Activated naive CD8-positive, alpha-beta T cell treated with anti-CD3 and anti-CD28 coated beads, Interleukin-2, amount 50 U/mL, for 16 hours (primary cell): ENCODE data around the gene KCNK15.
"Not testable (repeated sequence)": the region's sequence is repeated elsewhere in the genome, so short reads cannot be mapped to it uniquely, and the experiment has no call there.

ENCODE experiments used
- DNase-seq: peaks from one replicate; pipeline ENCODE4 v3.0.0-alpha.2; 2020; ENCODE audit warnings: low read depth, low spot score

The KCNK15 gene

GRCh38 chr20:44745598-44746366 is at the start of gene KCNK15:
Gene KCNK15 (plus strand): TSS chr20:44745865. CDS start chr20:44745911, 46 bp downstream.
- peak; percentile 5 for DNase-seq

DNA sequence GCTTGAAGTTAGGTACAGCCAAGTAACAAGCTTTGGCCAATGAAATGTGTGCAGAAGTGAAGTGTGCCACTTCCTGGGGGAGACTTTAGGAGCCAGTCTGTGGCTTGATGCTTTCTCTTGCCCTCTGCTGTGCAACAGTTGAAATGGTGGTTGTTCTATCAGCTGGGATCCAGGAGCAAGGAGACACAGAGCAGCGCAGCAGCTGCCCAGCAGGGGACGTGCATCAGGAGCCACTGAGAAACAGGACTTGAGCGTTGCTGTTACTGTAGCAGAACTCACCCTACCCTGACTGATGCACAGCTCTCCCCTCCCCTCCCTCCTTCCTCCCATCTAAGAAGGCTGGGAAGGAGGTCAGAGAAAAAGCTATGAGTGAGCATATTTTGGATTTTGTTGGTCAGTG is 49.4 kb upstream of the KCNK15 start:
- DNase-seq: no peak

DNA sequence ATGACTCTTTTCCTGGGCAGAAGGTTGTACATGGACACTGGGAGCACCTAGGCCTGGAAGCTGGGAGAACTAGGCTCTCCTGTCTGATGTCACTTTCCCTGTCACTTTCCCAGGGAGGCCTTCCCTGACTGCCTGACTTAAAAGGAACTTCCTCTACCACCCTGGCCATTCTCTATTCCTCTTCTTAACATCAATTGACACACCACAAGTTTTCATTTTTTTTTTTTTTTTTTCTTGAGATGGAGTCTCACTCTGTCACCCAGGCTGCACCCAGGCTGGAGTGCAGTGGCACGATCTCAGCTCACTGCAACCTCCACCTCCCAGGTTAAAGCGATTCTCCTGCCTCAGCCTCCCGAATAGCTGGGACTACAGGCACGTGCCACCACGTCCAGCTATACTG is 48.6 kb upstream of the KCNK15 start:
- not testable (repeated sequence) for DNase-seq

DNA sequence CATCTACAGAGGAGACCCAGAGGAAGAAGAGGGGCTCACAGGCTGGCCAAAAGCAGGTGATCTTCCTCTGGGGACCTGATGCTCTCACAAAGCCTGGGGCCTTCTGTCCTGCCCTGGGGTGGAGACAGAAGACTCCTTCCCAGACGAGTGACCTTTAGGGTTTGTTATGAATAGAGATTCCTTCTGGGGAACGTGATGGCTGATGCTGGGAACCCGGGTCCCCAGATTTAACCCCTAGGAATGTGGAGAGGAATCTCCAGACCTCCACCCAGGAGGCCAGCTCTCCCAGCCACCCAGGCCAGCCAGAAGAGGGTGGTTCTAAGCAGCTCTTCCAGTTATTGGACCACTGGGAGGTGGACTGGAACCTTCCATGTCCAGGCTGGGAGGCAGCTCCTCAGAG is 47.3 kb upstream of the KCNK15 start:
- DNase-seq: no peak

DNA sequence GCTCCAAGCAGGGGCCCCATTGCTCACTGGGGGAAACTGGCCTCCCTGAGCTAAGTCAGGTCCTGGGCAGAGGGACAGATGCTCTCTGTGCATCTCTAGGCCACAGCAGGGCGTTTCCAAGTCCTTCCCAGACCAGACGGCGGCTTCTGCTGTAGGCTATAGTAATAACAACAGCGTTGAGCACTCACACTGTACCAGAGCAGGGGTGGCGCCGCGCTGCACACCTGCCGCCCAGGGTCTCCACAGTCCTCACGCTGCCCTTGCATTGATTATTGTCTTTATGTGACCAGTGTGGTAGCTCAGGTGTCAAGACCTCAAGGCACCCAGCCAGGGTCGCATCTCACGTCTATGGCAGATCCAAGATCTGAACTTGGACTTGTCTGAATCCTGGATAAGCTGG is 45.4 kb upstream of the KCNK15 start:
- no peak for DNase-seq

DNA sequence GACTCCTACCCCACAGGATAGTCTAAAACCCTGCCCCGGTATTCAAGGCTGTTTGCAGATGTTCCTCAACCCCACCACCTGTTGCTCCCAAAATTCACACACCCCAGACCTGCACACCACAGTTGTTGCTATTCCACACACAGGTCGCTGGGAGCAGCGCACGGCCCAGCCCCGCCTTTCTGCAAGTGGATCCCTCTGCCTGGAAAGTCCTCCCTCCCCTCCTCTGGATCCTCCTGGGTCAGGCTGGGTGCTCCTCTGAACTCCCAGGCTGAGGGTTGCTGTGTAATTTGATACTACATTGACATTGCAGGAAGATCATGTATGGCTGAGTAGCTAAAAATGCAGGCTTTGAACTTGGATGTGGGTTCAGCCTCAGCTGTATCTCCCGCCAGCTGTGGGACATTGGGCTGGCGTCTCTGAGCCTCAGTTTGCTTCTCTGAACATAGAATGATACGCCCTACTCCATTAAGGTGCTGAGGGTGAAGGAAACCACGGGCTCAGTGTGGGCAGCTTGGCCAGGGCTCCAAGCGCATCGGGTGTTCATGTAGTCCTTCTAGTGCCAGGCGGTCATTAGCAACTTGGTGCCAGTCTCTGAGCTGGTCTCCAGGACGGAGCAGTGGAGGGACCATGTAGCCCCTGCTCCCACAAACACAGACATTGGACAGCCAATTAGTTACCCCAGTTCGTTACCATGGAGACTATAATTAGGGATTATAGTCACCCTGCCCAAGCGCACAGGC is 44.4 kb upstream of the KCNK15 start:
- no peak for DNase-seq

DNA sequence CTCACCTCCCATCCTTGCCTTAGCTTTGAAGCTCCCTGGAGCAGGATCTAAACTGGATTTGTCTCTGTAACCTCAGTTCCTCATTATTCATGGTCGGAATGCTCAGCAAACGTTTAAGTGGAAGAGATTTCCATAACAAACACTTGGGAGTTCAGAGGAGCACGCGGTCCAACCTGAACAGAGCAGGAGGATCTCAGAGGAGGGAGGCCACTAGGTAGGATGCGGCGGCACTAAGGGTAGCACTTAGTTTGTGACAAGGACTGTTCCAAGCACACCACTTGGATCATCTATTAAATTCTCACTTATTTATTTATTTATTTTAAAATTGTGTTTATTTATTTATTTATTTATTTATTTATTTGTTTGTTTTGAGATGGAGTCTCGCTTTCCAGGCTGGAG is 43.8 kb upstream of the KCNK15 start:
- no peak for DNase-seq

GRCh38 chr20:44702776-44703175 is 42.9 kb upstream of the KCNK15 start:
- DNase-seq: no peak

DNA sequence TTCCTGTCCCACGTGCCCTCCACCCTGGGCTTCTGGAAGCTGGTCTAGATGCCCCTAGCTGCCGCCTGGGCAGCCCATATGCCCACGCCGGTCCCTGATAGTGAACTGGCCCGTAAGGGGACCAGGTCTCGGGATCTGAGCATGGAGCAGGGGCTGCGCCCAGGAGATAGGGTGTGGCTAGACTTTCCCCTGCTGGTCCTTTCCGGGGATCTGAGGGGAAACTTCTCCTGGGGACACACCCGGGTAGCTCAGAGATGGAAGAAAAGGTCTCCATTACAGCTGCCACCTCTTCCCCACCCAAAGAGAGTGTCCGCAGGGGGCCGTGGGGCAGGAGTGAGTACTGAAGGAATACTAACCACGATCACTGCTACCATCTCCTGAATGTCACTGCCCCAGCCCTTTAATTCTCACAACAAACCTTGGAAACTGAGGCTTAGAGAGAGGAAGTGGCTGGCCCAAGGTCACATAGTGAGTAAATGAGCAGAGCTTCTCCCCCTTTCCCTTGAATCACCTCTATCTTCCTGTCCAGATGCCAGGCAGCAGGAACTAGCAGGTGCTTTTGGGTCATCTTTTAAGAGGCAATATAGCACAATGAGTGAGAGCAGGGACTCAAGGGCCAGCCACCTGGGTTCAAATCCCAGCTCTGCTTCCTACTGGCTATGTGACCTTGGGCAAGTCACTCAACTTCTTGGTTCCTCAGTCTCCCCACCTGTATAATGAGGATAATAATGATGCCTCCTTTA is 42.3 kb upstream of the KCNK15 start:
- no peak for DNase-seq

- no peak for DNase-seq
These were observed 41.6 kb upstream of the KCNK15 start for GRCh38 chr20:44703956-44704488.

- DNase-seq: no peak
These were observed 41.1 kb upstream of the KCNK15 start for GRCh38 chr20:44704551-44704971.

GRCh38 chr20:44705364-44706094 is 40.1 kb upstream of the KCNK15 start:
- no peak for DNase-seq

DNA sequence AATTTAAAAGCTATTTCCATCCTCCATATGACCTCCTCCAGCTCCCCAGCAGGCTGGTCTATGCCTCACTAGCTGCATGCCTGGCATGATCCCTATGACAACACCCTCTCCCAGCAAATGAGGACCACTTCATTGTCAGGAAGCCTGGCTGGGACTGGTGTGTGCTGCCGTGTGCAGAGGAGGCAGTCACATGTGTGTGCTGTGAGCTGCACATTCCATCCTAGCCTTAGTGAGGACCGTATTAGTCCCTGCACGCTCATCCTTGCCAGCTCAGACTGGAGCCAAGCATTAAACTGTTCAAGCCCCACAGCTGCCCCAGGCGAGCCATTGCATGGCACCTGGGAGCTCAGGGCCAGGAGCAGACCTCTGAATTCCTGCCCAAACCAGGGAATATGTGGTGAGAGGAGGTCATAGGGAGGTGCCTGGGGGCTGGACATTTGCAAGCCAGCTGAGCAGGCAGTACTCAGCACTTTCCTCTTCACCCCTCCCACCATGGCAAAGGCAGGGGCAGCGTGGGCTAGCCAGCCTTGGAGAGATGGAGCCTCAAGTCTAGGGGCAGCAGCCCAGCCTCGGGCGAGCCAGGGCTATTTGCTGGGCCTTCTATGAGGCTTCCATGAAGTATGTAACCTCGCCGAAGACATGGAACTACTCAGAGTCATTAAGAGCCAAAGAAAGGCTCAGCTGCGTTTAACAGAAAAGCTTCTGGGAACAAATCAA is 39.2 kb upstream of the KCNK15 start:
- DNase-seq: no peak

DNA sequence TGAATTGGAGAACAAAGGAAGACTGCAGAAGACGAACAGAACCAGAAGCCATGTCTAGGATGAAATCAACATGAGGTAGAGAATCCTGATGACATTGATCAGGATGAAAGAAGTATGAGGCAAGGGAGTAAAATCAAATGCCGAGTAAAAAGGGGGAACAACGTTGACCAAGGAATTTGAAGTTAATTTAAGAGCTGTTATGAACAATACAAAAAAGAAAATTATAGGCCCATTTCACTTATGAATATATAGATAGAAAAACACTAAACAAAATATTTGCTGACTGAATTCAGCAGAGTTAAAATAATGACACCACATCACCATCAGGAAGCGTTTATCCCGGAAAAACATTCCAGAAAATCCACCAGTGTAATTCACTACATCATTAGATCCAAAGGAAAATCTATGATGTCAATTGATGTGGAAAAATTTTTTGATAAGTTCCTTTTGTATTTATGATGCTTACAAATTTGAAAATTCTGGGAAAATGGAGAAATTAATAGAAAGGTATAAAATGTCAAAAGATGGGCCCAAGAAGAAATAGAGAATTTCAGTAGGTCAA is 38.6 kb upstream of the KCNK15 start:
- no peak for DNase-seq

GRCh38 chr20:44709380-44709779 is 36.3 kb upstream of the KCNK15 start:
- DNase-seq: no peak

DNA sequence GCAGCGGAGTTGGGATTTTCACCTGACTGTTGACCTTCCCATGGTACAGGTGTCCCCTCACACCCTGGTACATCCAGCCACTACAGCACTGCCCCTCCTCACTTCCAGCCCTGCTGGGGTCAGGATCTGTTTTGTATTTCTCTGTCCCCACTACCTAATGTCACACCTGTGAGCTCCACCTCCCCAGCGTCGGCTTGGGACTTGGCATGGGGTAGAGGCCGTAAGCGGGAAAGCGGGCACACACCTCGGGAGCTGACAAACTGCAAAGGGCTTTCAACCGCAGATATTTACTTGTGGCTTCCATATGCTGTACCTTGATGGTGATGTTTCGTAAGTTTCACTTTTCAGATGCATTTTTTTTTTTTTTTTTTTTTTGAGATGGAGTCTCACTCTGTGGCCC is 35.9 kb upstream of the KCNK15 start:
- DNase-seq: no peak

DNA sequence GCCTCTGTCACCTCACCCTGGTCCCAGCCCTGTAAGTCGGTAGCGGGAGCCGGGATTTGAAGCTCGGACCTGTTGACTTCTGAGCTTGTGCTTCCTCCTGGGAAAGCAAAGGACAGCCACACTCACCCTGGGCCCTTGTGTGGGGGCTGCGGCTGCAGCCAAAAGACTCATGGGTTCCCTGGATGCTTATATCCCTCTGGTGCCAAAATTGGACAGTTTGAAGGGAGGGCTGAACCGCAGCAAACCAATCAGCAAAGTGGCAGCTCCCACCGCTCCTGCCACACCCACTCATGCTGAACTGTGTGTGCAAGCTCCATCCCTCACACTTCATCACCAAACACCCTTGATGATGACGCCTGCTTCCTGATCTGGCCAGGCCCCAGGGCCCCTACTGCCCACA is 34.4 kb upstream of the KCNK15 start:
- no peak for DNase-seq

DNA sequence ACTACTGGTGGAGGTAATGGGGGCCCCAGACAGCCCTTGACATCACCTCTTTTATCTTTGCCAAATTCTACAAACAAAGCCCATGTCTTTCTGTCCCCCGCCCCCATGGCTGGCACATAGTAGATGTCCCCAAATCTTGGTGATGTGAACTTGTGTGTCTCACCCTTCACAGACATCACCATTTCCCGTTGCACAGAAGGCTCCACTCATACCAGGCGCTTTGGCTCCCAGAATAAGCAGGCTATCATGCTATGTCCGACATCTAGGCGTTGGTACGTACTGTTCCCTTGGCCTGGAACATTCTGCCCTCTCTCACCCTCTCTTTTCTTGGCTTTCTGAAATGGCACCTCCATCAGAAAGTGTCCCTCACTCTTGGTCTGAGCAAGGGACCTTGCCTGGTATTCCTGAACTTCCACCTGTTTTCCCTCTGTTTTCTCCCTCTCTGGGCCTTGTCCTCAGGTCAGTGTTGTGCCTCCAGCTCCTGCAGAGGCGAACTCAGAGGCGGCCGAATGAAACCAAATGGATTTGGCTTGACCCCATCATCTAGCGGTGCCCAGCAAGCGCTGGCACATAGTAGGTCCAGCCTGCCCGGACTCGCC is 31.5 kb upstream of the KCNK15 start:
- DNase-seq: no peak

- no peak for DNase-seq
These were observed 30.8 kb upstream of the KCNK15 start, which contains the start of gene CCN5 for GRCh38 chr20:44714701-44715498. Gene CCN5 (plus strand): TSS chr20:44715369. CDS start chr20:44715391, 22 bp downstream.
